Gastroesophageal sphincter (tissue), 3 donors: ENCODE results near the gene OLA1.

ENCODE experiments used
- POLR2A ChIP-seq, 2 donors: fragments of 450-650 bp; IDR thresholded peaks; one replicate each; pipeline ENCODE4 v1.6.1; 2017; ENCODE audit warnings: antibody characterized with exemption in 2 of 2, mild to moderate bottlenecking in 2 of 2, moderate library complexity in 1 of 2
- POLR2AphosphoS5 ChIP-seq: sonication (generic); formaldehyde crosslinking; IDR thresholded peaks from one replicate; pipeline ENCODE4 v1.6.1; 2017; ENCODE audit warnings: antibody characterized with exemption
- TF ChIP-seq, protein P1 (sequence below), 4 experiments: fragments of 200-600 bp in 2 of 4; fragments of 450-650 bp in 2 of 4; sonication (generic) in 1 of 4; IDR thresholded peaks; one replicate each; pipeline ENCODE4 v1.5.1; 2017 to 2019; ENCODE audit warnings: antibody characterized with exemption in 4 of 4, mild to moderate bottlenecking in 2 of 4, moderate library complexity in 2 of 4

GRCh38 chr2:174049895-174050294, 198.4 kb downstream of the OLA1 start:
- TF ChIP-seq, protein P1, sequence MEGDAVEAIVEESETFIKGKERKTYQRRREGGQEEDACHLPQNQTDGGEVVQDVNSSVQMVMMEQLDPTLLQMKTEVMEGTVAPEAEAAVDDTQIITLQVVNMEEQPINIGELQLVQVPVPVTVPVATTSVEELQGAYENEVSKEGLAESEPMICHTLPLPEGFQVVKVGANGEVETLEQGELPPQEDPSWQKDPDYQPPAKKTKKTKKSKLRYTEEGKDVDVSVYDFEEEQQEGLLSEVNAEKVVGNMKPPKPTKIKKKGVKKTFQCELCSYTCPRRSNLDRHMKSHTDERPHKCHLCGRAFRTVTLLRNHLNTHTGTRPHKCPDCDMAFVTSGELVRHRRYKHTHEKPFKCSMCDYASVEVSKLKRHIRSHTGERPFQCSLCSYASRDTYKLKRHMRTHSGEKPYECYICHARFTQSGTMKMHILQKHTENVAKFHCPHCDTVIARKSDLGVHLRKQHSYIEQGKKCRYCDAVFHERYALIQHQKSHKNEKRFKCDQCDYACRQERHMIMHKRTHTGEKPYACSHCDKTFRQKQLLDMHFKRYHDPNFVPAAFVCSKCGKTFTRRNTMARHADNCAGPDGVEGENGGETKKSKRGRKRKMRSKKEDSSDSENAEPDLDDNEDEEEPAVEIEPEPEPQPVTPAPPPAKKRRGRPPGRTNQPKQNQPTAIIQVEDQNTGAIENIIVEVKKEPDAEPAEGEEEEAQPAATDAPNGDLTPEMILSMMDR (IDR thresholded peaks at IDR 0.05): no peak
- no peak for TF ChIP-seq POLR2AphosphoS5
- TF ChIP-seq POLR2A (IDR thresholded peaks at IDR 0.05): no peak
